IPS DF 19.7 (cell line): Measurements from ENCODE around the gene TXN.

Source experiments
- DNase-seq: peaks from one replicate; pipeline ENCODE4 v3.0.0-alpha.2; 2013; ENCODE audit warnings: low read depth, low spot score

Gene TXN

DNA sequence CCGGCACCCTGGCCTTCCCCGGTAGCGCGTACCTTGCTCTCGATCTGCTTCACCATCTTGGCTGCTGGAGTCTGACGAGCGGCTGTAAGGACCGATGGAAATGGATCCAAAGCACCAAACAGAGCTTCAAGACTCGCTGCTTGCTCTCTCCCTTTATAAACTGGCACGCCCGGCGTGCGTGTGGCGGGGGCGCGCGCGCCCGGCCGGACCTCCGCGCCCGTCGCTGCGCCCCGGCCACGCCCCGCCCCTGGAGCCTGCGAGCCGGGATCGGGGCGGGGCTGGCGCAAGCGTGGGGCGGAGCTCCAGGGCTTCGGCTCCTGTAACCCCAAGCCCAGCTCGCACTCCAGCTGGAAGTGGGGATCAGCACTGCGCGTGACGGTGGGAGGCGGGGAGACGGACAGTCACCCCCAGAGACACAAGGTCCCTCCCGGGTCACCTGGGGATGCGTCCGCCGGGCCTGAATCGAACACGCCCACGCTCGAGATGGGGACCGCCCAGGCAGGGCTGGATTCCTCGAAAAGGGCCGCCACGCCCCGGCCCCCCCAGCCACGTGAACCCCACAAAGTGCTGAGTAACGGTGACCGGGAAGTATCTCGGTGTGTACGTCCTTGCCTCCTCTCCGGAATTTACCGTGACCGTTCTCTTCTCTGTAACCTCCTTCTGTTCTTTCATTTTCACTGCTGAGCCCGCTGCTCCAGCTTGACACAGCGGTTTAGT, at the start of gene TXN:
Gene TXN (minus strand): TSS at position 128 of the 717 bp plus-strand sequence. CDS start 72 bp downstream, at position 56.
- DNase-seq = no peak

DNA sequence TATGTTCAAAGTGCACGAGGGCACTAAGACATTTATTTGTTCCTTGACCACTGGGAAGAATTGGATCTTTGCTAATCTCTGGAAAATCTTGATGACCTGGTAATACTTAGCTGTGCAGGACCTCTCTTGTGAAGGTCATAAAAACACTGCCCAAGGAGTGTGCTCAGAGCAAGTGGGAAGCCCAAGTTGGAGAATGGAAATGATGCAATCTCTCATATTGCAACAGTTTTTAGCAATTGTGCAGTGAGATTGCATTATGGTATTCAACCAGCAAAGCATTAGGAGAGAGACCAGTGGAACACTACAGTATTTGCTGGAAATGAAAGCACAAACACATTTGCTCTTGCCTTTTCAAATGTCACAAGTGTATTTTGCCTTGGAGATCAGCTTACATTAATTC, 46.8 kb upstream of the TXN start:
- DNase-seq = no peak

DNA sequence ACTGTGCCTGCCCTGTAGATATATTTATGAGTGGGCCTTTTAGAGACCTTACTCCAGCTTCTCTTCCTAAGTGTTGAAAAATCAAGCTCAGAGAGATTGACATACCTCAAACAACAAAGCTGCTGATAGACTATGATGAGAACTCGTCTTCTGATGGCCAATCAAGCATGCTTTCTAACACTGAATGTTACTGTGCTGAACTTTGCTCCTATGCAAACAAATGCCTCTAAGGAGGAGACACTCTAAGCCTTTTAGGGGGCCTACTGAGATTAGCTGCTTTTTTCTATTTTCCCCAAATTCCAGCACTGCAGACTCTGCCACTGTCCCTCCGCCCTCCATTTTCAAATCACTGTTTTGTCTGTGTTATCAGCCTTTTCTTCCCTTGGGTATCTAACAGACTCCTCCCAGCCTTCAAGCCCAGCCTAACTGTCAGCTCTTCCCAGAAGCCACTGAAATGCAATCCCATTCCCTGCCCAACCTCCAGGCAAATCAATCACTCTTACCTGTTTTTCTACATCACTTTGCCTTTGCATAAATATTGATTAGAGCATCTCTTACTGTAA, 41.8 kb upstream of the TXN start:
- DNase-seq = no peak

DNA sequence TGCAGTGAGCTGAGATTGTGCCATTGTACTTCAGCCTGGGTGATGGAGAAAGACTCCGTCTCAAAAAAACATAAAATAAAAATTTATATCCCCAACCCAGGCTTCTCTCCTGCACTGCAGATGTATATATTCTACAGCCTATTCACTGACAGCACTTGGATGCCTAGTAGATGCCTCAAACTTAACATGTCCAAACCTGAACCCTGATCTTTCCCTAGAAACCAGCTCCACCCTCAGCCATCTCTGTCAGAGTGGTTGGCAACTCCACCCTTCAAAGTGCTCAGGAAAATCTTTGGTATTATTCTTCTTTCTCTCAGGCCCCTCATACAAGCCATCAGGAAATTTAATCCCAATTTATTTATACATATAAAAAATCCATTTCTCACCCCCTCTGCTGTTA, 36.9 kb upstream of the TXN start:
- DNase-seq = no peak

DNA sequence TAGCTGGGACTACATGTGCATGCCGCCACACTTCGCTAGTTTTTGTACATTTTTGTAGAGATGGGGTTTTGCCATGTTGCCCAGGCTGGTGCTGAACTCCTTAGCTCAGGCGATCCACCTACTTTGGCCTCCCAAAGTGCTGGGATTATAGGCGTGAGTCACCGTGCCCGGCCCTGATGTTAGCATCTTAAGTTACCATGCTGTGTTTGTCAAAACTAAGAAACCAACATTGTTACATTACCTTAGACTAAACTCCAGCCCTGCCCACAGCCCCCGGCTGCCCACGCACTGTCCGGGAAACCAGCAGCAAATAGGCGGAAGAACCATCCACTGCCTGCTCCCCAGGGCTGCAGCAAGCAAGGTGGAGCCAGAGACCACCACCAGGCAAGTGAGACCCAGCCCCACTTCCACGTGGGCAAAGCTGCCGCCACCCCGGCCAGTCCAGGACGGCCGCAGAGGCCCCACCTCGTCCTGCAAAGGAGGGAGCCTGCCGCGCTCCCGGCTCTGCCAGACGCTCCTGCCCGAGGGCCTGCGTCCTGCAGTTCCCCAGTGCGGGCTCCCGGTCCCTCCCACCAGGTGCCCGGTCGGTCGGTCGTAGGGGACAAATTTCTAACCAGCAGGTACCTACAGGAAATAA, 35.7 kb upstream of the TXN start:
- no peak for DNase-seq

DNA sequence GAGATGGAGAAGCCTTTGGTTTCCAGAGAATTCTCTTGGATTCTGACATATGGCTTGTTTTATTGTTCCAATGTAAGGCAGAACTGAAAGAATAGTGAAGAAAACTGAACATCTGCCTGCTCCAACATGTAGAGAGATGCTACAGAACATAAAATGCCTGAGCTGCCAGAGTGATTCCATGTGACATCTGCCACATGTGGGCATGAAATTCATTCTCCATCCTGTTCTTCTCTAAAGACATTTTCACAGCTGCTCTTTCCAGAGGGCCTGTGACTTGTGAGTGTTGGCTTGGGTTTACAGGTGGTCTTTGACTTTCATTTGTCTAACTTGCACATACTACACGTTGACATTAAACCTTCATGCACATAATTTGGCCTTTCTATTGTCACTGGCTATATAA, 33.7 kb upstream of the TXN start:
- no peak for DNase-seq

DNA sequence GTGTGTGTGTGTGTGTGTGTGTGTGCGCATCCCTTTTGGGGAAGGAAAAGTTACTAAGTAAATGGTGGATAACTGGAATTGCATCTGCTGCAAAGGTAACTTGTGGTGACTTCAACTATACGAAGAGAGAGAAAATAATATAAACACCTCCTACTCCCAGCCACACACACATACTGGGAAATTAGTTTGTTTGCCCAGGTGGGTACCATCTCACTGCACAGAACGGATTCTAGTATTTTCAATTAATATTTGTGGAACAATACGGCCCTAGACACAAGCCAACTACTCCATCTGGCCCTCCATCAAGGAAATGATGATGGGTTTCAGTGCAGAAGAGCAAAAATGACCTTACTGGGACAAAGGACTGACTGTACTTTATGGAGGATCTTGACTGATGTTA, 32.2 kb upstream of the TXN start:
- DNase-seq = no peak

DNA sequence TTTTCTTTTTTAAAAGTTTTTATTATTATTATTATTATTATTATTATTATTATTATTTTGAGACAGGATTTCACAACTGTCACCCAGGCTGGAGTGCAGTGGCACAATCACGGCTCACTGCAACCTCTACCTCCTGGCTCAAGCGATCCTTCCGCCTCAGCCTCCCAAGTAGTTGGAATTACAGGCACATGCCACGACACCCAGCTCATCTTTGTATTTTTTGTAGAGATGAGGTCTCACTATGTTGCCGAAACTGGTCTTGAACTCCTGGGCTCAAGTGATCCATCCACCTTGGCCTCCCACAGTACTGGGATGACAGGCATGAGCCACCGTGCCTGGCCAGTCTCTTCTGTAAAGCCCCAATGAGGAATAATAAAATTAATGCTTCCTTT, 31.0 kb upstream of the TXN start:
- no peak for DNase-seq

DNA sequence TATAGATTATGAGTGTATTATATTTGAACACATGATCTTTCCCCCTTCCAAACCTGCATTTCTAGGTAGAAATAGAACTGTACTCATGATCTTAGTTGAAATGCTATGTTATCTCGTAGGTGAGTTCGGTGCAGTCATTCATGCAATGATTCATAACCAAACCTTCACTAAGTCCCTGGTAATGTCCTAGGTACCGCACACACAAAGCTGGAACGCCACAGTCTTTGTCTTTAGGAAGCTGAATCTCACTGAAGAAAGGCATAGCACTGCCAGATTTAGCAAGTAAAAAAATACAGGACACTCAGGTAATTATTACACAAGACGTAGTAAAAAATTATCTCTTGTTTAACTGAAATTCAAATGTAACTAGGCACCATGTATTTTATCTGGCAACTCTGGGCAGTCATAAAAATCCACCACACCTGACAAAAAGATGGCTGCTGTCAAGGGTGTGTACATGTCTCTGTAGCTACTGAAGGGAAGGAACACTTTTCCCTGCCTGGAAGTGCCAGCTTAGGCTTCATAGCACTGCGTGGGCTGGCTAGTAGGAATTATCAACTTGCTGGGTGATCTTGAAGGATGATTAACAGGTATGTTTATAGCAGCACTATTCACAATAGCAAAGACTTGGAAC, 28.0 kb upstream of the TXN start:
- DNase-seq = no peak

DNA sequence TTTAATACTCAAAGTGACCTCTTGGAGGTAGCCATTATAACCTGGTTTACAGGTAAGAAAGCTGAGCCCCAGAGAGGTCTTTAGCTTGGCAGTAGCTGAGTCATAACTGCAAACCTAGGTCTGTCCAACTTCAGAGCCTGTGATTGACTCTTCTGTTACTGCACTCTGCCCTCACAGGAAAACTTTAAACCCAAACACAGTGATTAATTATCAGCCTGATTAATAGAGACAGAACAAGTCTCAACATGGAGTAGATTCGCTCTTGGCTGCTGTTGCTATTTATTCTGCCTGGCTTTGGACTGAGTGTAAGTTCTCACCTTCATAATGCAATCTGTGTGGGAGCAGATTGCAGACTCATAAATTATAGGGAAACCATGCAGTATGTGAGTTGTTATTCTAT, 27.4 kb upstream of the TXN start:
- no peak for DNase-seq

DNA sequence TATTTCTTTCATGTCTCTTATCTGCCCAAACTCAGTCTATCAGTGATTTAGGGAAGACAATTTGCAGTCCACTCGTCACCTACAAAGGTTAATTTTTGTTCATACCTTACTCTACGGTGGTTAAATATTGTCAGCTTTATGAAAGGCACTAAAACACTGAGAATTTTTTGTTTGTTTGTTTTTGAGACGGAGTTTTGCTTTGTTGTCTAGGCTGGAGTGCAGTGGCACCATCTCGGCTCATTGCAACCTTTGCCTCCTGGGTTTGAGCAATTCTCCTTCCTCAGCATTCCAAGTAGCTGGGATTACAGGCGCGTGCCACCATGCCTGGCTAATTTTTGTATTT, 26.4 kb upstream of the TXN start:
- DNase-seq = no peak

DNA sequence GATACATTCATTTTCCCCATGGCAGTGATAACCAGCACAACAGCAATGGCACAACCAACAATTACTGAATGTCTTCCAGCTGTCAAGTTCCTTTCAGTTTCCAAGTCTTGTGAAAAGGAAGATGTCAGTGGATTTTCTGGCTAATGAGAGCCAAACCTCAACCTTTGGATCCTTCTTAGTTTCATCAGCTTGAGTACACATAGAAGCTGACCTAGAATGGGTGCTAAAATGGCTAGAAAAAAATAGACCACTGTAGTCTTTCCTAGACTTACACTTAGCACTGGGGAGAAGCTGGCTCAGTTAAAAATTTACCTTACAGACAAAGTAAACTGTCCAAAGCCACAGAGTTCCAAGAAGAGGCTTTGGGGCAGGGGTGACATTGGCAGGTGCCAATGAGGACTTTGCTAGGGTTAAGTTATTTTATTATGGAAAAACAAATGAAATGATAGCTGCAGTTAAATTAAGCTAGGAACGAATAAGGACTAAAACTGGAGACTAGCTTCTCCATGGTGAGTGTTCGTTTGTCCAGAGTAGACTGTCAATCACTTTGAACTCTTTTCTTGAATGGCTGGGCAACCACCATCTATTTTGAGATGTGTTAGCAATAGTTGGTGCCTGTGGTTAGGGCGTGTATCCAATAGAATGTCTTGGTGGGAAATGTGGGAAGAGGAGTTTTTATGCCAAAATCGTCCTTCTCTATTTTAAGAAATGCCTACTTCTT, 25.9 kb upstream of the TXN start:
- DNase-seq = no peak

DNA sequence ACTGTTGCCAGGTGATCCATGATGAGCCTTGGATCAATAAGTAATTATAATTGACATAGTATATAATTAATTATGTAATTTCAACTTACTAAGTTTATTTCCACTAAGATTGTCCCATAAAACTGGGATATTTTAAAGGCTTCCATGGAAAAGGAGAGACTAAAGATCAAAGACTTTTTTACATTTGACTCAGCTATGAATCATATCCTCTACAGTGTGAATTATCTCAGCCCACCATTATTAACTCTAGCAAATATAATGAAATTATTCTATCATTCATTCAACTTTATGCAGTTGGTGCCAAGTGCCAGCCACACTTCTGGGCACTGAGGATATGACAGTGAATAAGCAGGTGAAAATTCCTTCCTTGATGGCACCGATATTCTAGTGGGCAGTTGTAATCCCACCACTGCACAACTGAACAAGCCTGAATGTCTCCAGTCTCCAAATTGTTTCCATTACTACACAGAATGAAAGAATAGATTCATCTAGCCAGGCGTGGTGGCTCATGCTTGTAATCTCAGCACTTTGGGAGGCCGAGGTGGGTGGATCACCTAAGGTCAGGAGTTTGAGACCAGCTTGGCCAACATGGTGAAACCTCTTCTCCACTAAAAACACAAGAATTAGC, 21.9 kb upstream of the TXN start:
- no peak for DNase-seq

DNA sequence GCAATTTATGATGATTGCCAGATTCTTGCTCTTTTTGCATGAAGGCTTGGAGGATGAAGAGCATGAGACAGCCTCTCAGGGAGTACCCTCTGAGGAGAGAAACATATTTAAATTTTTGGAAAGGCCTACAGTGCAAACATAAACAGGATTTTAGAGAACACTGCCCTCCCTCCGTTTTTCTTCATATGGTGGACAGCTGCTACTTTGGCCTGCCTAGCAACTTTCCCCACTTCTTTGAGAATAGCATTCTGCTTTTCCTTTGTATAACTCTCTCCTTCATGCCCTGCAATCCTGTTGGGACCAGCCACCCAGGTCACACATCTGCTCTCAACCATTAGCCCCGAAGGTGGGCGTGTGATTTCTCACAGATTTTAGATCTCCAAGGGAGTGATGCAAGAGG, 20.5 kb upstream of the TXN start:
- no peak for DNase-seq

DNA sequence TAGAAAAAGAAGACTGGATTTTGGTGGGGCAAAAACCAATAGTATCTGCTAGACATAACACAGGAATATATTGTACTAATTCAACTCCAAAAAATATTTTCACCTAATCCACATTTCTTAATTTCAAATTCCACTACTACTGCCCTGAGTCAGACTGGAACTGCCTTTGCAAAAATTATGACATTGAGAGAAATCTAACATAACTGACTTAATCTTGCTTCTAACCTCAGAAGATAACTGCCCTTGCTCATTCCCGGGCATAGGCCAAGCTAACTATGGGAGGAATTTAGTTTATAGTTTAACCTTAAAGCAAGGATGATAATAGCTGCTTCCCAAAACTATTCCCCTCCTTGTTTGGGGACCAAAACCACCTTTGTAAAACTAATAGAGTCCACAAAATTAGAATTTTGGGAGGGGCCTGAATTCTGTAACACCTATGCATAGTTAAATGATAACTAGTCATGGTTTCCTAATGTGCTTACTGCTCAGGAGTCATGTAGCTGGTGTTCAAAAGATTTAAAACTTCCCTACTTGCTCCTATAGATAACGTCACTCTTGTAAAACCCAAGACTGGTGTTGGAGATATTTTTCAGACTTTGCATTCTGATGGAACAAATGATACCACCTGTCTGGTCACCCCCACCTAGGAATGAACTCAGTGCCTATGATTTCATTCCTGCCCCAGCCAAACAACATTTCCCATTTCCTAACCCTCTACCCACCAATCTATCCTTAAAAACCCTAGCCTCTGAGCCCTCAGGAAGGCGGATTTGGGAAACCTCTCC, 14.1 kb upstream of the TXN start:
- no peak for DNase-seq

DNA sequence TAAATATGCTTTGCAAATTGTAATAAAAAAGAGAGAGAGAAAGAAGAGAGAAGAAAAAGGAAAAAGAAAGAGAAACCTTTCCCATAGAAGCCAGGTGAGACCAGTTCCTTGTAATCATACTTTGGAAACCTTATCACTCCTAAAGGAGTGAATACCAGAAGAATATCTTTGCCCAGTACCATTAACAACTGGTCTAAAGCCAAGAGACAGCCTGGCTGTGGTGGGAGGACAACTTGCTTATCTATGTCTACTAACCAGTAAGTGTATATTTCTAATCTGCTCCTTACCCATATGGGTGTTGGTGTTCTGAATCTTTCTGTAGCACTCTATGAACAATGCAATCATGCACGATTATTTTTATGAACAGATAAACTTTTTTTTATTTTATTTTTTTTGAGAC, 10.5 kb upstream of the TXN start:
- DNase-seq = no peak

DNA sequence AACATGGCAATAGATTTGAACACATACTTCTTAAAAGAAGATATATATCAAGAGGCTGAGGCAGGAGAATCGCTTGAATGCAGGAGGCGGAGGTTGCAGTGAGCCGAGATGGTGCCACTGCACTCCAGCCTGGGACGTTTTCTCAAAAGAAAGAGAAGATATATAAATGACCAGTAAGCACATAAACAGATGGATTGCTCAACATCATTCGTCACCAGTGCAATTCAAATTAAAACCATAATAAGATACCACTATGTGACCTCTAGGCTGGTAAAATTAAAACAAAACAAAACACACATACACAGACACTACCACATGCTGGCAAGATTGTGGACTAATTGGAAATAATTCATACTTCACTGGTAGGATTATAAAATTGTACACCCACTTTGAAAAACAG, 5.3 kb upstream of the TXN start:
- DNase-seq = no peak

DNA sequence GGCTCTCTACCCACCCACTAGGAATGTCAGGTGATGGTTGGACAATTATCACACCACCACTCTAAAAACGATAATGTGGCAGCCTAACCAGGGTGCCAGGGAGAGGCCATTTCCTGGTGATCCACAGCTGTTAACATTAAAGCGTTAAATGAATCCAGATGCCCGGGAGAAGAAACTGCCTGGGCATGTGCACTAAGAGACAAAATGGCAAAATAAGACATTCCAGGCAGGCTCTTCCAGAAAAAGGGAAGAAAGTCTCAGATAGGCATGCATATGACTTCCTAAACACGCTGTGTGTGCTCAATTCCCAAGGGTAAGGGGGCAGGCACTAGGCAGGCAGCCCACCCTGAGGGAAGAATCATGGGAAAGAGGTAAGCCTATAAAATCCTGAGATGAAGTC, 4.6 kb upstream of the TXN start:
- DNase-seq = no peak

DNA sequence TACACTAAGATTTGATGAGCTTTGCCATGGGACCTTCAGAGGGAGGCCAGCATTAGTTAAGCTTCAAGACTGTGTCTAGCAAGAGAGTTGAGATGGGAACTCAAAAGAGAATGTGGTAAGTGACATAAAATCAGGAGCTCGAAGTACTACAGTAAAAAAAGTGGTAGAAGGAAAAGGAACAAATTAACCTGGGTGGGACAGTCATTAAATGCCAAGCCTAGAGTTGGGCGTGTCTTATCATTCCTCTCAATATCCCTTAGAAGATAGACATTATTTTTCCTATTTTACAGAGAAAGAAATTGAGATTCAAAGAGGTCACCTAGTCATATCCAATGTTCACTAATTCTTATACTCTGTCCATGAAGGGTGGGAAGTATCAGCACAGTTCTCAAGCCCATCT, 3.3 kb upstream of the TXN start:
- no peak for DNase-seq

DNA sequence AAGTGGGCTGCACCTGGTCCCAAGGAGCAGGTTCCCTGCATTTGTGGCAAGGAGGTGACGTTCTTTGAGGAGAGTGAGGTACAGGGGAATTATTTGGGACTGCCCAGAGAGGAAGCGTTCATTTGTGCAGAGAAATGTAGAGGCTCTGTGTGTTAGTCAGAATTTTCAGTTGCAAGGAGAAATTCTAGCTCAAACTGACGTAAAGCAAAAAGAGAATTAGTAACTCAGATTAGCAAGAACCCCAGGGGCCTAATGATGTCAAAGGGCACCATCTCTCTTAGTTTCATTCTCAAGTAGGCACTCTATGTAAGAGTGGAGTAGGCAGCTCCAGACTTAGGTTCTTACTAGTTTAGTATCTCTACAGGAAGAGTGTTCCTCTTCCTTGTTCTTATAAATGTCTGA, 2.4 kb upstream of the TXN start:
- DNase-seq = no peak

DNA sequence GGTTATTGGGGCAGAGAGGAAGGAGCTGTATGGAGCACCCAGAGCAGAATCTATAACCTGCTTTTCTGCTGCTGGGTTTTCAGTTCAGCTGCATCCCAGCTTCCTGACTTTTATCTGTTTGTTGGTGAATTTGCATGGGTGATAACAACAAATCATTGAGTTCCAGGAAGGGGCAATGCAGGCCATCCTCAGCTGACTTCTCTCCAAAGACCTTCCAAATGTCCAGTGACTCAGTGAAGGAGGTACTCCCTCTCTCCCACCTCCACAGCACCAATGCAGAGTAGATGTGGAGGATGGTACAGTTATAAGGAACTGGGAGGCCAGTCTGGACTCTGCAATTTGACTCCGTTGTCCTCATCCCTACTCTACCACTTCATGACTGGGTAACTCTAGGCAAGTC, 1.6 kb upstream of the TXN start:
- no peak for DNase-seq
